Measurements from ENCODE around the gene FGF12. TPM values are rescaled to one million over a fixed set of nuclear protein-coding genes. Genes with fewer than 3 reads are reported as not detected.
"Not testable (repeated sequence)": the region's sequence is repeated elsewhere in the genome, so short reads cannot be mapped to it uniquely, and the experiment has no call there.

The FGF12 gene
- not detected in 2 replicates for total RNA-seq

- intact Hi-C loops (cut with micrococcal nuclease): no loop called here
Measured at GRCh38 chr3:192727032-192727847, at the start of gene FGF12. Gene FGF12 (minus strand): TSS chr3:192727541.

- intact Hi-C loops (cut with micrococcal nuclease): not testable (repeated sequence)
Measured at GRCh38 chr3:192774341-192774740, 47.0 kb upstream of the FGF12 start.

DNA sequence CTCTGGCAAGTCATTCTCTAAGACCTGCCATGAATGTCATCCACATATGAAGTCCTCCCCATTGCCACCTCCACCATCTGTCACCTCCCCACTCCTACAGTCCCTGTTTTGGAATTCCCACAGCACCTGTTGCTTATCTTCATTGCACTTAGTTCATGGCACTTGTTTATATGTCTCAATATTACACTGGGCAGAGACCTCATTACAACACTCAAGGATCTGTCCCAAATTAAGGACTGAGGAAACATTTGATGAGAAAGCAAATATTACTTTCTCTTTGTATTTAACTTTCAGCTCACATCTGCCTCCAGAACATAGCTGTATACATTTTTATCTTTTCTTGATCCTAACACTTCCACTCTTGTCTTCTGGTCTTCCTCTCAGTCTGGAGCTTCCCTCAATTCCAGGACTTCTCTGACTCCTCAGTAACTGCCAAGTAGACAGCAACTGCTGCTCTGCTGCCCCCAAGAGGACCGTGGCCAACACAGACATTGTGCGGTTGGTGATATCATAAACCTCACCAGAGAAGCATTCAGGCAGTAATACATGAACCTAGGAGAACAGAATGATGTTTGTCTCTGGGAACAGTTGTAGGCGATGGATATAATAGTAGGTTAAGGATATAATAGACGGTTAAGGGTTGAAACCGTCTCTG is 45.0 kb upstream of the FGF12 start:
- intact Hi-C loops (cut with micrococcal nuclease): no loop called here

DNA sequence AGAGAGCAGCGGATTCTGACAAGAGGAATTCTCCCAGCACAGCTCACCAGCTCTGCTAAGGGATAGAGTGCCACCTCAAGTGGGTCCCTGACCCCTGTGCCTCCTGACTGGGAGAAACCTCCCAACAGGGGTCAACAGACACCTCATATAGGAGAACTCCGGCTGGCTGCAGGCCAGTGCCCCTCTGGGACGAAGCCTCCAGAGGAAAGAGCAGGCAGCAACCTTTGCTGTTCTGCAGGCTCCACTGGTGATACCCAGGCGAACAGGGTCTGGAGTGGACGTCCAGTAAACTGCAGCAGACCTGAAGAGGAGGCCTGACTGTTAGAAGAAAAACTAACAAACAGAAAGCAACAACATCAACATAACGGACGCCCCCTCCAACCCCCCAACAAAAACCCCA is 31.3 kb upstream of the FGF12 start:
- intact Hi-C loops (cut with micrococcal nuclease): no loop called here

DNA sequence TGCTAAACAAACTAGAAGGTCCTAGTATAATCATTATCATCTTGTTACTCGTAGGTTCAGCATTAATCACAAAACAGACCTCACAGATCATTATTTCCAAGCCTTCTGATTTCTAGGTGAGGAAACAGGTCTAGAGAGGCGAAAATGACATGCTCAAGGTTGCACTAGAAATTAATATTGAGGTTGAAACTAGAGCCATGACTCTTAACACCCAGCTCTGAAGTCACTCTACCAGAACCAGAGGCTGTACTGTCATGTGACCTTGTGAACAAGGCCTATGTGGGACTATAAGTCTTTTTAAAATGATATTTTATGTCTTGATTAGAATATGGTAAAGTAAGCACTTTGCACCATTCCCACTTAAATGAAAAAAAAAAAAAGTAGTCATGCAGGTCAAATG is 23.8 kb upstream of the FGF12 start:
- intact Hi-C loops (cut with micrococcal nuclease): no loop called here

- intact Hi-C loops (cut with micrococcal nuclease): no loop called here
Measured at GRCh38 chr3:192750201-192750600, 22.9 kb upstream of the FGF12 start.

- intact Hi-C loops (cut with micrococcal nuclease): no loop called here
Measured at GRCh38 chr3:192747746-192748145, 20.4 kb upstream of the FGF12 start.

GRCh38 chr3:192747145-192747544 is 19.8 kb upstream of the FGF12 start:
- intact Hi-C loops (cut with micrococcal nuclease): no loop called here

DNA sequence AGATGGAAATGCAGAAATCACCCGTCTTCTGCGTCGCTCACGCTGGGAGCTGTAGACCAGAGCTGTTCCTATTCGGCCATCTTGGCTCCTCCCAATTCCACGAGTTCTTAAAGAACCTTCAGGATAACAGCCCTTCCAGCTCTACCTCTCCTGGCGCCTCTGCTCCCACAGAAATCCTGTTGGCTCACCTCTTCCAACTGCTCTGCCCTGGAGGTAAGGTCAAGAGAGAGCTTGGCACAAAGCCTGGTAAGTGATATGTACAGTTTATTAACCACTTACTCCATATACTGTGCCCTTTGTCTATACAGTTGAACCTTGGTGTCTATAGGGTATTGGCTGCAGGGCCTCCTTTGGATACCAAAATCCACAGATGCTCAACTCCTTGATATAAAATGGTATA is 17.8 kb upstream of the FGF12 start:
- intact Hi-C loops (cut with micrococcal nuclease): no loop called here

- intact Hi-C loops (cut with micrococcal nuclease): not testable (repeated sequence)
Measured at GRCh38 chr3:192744604-192745003, 17.3 kb upstream of the FGF12 start.

DNA sequence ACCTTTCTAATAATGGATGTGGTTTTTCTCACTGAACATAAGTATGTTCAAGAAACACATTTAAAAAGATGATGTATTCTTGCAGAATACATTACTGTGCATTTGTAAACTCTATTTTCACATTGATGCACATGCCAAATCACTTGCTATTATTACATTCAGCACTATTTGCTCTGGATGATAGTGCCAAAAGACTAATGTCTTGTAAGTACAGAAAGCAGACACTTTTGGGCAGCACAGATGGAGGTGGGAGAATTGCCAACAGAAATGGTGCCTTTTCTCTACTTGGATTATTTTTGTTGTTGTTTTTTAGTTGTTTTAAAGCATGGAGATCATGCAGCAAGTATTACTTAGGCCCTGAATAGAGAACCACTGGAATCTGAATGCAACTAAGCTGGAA is 10.2 kb upstream of the FGF12 start:
- intact Hi-C loops (cut with micrococcal nuclease): no loop called here

DNA sequence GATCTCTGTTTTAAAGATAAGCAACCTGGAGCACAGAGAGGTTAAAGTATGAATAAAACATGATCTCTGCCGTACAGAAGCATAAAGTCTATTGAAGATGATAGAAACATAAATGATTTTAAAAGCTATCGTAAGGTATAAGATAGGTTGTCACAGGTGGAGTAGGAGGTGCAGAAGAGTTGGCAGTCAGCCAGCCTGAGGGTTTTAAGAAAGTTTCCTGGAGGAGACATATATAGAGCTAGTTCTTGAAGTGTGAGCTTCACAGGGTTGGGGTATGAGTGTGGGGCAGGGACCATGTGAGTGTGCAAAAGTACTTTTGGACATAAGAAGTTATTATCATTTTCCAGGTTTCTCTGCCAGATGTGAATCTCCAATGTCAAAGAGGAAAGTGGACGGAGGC is 3.9 kb upstream of the FGF12 start:
- intact Hi-C loops (cut with micrococcal nuclease): no loop called here

DNA sequence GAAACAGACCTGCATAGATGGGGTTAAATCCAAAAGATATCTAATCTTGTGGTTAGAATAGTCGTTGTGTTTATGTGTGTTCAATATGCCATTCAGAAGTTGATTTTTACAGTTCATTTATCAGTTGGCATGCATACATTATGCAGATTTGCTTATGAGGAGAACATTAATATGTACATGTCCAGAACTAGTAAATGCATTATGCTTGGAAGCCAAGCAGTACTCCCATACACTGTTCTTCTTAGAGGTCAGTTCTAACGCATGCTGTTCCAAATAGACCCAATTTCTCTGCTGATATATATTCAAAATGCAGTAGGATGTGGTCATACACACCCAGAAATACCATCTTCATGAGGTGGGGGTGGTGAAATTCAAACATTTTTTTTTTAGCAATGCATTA is 956 bp downstream of the FGF12 start:
- intact Hi-C loops (cut with micrococcal nuclease): no loop called here

GRCh38 chr3:192719964-192720363 is 7.4 kb downstream of the FGF12 start:
- intact Hi-C loops (cut with micrococcal nuclease): no loop called here

DNA sequence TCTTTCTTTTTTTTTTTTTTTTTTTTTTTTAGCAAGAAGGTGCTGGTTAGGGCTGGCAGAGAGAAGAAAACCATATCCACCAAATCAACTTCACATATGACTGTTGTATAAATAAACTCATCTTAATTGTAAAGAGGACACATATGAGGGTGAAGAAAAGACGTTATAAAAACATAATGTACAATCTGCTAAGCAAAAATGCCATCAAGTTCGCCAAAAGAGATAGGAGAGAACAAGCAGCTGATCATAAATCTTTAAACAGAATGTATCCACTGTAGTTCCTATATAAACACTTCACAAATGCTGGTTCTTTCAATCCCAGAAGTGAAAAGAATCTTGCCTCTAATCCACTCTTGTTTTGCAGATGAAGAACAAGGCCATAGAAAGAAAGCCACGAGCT is 9.2 kb downstream of the FGF12 start:
- intact Hi-C loops (cut with micrococcal nuclease): no loop called here

- intact Hi-C loops (cut with micrococcal nuclease): no loop called here
Measured at GRCh38 chr3:192715126-192715525, 12.2 kb downstream of the FGF12 start.

DNA sequence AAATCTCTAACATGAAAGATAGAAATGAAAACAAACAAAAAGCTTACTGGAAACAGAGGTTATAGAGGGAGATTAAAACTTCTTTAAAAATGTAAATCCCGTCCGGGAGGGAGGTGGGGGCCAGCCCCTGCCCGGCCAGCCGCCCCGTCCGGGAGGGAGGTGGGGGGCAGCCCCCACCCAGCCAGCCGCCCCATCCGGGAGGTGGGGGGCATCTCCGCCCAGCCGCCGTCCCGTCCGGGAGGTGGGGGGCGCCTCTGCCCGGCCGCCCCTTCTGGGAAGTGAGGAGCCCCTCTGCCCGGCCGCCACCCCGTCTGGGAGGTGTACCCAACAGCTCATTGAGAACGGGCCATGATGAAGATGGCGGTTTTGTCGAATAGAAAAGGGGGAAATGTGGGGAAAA is 16.2 kb downstream of the FGF12 start:
- intact Hi-C loops (cut with micrococcal nuclease): not testable (repeated sequence)

GRCh38 chr3:192710366-192710765 is 17.0 kb downstream of the FGF12 start:
- intact Hi-C loops (cut with micrococcal nuclease): no loop called here

- intact Hi-C loops (cut with micrococcal nuclease): no loop called here
Measured at GRCh38 chr3:192706272-192706671, 21.1 kb downstream of the FGF12 start.

DNA sequence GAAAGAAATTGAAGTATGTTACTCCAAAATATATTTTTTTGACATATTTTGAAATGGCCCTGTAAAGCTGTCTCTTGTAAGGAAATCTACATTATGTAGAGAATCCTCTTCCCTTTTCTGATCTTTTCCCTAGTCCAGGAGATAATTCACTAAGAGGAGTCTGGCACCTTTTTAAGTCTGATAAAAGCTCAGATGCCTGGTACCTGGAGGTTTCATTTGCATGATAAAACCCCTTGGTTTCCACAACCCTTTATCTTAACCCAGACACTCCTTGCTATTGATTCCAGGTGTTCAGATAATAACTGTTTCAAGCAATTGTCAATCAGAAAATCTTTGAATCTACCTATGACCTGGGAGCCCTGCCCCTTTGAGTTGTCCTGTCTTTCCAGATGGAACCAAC is 26.5 kb downstream of the FGF12 start:
- intact Hi-C loops (cut with micrococcal nuclease): no loop called here

GRCh38 chr3:192696943-192697587 is 30.3 kb downstream of the FGF12 start:
- intact Hi-C loops (cut with micrococcal nuclease): no loop called here

DNA sequence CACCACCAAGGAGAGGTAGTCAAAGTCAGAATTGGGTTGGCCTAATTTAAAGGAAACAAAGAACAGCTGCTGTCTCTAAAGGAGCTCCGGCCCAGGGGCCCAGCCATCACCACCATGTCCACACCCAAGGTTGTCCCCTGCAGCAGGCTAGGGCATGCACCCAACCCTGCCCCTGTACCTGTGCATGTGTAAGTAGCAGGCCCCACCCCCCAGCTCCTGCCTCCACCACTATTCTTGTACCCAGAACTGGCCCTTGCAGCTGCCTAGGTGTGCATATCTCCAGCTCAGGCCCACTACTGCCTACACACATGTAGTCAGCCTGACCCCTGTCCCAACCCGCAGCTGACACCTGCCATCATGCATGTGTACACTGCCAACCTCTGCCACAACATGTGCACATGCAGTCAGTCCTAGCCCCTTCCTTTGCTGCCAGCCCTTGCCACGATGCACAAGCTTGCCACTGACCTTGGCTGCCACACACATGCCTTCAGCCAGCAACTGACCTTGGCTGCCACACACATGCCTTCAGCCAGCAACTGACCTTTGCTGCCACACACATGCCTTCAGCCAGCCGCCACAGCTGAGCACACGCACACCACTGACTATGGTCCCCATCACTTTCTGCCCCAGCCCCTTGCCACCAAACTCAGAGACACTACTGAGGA is 39.7 kb downstream of the FGF12 start:
- intact Hi-C loops (cut with micrococcal nuclease): no loop called here
